ENCODE measurements around the gene HYOU1.
"Not testable (repeated sequence)": the region's sequence is repeated elsewhere in the genome, so short reads cannot be mapped to it uniquely, and the experiment has no call there.

Gene HYOU1

GRCh38 chr11:119044708-119045107 lies 12.3 kb downstream of the HYOU1 start:
- DNase-seq (ENCODE audit: extremely low read depth in 1 of 2, low read depth in 1 of 2), result no peak

DNA sequence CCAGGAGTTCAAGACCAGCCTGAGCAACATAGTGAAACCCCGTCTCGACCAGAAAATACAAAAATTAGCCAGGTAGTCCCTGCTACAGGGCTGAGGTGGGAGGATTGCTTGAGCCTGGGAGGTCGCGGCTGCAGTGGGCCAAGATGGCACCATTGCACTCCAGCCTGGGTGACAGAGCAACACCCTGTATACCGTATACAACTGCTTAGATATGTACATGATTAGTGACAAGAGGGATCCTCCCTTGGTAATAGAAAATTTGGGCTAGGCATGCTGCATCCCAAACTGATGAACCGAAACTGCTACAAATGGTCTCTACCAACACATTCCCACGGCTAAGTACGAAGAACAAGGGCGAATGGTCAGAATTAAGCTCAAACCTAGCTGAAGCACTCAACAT lies 14.1 kb downstream of the HYOU1 start:
- no peak for DNase-seq (ENCODE audit: extremely low read depth in 1 of 2, low read depth in 1 of 2)

- no peak for DNase-seq (ENCODE audit: extremely low read depth in 1 of 2, low read depth in 1 of 2)
Measured at GRCh38 chr11:119041821-119042514, 15.0 kb downstream of the HYOU1 start.

DNA sequence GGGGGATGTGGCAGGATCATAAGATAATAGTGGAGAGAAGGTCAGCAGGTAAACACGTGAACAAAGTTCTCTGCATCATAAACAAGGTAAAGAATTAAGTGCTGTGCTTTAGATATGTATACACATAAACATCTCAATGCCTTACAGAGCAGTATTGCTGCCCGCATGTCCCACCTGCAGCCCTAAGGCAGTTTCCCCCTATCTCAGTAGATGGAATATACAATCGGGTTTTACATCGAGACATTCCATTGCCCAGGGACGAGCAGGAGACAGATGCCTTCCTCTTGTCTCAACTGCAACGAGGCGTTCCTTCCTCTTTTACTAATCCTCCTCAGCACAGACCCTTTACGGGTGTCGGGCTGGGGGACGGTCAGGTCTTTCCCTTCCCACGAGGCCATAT lies 17.5 kb downstream of the HYOU1 start:
- not testable (repeated sequence) for DNase-seq (ENCODE audit: extremely low read depth in 1 of 2, low read depth in 1 of 2)

DNA sequence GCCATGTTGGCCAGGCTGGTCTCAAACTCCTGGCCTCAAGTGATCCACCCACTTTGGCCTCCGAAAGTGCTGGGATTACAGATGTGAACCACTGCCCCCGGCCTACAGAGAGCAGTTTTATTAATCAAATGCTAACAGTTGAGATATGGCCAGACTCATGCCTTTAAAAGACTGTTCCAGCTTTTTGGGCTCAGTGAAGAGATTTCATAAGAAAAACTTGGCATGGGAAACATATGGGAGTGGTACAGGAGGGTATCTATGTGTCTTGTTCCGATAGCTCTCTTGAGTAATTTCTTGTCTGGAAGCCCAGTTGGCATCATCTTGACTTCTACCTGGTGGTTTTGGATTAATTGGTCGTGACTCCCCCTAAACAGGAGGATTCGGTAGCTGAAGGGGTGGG lies 18.1 kb downstream of the HYOU1 start:
- no peak for DNase-seq (ENCODE audit: extremely low read depth in 1 of 2, low read depth in 1 of 2)

DNA sequence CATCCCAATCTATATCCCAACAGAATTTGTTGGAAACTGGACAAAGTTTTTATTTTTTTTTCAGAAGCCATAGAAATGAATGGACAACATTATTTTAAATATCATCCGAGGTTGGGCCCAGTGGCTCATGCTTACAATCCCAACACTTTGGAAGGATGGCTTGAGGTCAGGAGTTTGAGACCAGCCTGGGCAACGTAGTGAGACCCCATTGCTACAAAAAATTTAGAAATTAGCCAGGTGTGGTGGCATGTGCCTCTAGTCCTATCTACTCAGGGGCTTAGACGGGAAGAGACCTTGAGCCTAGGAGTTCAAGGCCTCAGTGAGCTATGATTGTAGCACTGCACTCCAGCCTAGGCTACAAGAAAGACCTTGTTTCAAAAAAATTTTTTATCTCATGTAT lies 22.2 kb downstream of the HYOU1 start:
- DNase-seq (ENCODE audit: extremely low read depth in 1 of 2, low read depth in 1 of 2), result no peak

DNA sequence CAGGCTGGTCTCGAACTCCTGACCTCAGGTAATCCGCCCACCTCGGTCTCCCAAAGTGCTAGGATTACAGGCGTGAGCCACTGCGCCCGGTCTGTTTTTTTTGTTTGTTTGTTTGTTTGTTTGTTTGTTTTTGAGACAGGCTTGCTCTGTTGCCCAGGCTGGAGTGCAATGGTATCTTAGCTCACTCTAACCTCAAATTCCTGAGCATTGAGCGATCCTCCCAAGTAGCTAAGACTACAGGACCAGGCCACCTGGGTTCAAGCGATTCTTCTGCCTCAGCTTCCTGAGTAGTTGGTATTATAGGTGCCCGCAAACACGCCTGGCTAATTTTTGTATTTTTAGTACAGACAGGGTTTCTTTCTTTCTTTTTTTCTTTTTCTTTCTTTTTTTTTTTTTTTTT lies 23.6 kb downstream of the HYOU1 start:
- DNase-seq (ENCODE audit: extremely low read depth in 1 of 2, low read depth in 1 of 2), result not testable (repeated sequence)

- DNase-seq (ENCODE audit: extremely low read depth in 1 of 2, low read depth in 1 of 2), result no peak
Measured at GRCh38 chr11:119031912-119032280, 25.1 kb downstream of the HYOU1 start.

- peak; percentile 98 for DNase-seq (ENCODE audit: extremely low read depth in 1 of 2, low read depth in 1 of 2)
Measured at GRCh38 chr11:119030329-119031047, 26.5 kb downstream of the HYOU1 start, which contains the start of gene SLC37A4. Gene SLC37A4, minus strand, starts transcription at chr11:119030877.

DNA sequence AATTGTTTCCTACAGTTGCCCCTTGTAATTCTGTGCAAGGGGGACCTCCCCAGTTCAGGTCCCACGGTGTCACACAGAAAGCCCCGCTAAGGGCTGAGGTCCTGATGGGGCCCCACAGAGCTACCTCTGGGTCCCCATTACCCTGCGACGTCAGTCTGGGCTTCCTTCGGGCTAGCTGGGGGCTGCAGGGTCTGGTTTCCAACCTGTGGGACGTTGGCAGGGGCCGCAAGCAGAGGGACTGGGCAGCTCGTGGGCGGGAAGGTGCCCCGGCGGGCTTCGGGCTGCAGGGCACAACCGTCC lies 27.0 kb downstream of the HYOU1 start:
- DNase-seq (ENCODE audit: extremely low read depth in 1 of 2, low read depth in 1 of 2), result no peak

DNA sequence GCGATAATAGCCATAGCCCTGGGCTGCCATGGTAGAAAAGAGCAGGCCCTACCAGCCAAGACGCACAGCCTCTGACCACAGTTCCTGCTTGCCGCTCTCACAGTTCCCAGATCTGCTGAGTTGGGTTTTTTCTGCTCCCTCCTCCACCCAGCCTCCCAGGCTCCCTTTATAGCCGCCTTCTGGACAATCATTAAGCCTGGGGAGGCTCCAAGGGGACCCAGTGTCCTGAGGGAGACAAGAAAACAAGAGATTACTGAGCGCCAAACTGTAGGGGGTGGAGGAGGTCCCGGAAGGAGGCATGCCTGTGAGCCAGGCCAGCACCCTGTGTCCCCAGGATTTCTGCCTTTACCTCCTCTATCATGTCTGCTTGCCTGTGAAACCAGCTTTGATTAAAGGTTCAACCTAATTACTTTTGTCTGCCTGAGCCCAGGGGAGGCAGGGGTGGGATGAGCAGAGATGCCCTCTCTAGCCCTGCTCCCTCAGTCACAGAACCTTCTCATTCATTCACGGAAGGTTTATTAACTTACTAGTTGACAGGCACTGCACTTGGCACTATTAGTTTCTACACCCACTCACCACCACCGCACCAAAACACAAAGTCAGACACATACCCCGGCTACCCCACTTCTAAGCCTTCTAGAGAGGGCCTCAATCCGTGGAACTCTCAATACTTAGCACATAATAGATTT lies 27.5 kb downstream of the HYOU1 start:
- peak; percentile 9 to 16 for DNase-seq (ENCODE audit: extremely low read depth in 1 of 2, low read depth in 1 of 2)

DNA sequence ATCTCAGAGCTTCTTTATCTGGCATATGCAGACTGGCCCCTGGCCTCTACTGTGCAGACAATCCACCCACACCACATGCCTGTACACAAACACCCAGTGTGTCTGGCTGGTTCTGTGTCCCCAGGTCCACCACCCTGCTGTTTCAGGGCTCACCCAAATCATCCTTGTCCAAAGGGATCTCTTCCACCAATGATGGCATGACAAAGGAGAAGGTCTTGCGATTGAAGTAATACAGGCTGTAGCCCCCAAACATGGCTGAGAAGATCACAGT lies 28.0 kb downstream of the HYOU1 start:
- DNase-seq (ENCODE audit: extremely low read depth in 1 of 2, low read depth in 1 of 2), result no peak

DNA sequence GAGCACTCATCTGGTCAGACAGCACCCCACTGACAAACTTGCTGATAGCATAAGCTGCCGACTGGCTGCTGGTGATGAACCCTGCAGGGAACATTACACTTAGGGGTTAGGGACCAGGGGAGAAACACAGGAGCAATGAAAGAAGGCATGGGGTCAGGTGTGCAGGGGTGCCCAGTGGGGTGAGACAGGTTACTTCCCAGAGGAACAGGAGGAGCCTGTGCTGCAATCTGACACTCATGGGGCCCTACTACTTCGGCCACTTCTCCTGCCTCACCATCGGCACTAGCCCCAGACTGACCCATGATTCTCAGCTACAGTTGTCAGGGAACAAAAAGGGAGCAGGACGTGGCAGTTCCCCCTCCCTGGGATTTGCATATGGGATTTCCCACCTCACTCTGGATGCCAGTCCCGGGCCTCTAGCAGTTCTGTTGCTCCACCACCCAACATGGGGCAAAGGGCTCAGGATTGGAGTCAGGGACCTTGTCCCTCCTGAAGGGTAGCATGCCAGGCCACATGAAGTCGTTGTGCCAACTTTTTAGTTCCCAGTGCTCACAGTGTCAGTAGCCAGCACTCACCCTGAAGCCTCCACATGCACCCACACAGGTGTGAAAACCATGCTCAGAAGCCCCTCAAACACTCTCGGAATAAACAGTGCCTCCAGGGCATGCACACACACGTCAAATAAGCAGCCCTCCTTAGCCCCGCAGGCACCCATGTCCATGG lies 28.5 kb downstream of the HYOU1 start:
- DNase-seq (ENCODE audit: extremely low read depth in 1 of 2, low read depth in 1 of 2), result no peak

DNA sequence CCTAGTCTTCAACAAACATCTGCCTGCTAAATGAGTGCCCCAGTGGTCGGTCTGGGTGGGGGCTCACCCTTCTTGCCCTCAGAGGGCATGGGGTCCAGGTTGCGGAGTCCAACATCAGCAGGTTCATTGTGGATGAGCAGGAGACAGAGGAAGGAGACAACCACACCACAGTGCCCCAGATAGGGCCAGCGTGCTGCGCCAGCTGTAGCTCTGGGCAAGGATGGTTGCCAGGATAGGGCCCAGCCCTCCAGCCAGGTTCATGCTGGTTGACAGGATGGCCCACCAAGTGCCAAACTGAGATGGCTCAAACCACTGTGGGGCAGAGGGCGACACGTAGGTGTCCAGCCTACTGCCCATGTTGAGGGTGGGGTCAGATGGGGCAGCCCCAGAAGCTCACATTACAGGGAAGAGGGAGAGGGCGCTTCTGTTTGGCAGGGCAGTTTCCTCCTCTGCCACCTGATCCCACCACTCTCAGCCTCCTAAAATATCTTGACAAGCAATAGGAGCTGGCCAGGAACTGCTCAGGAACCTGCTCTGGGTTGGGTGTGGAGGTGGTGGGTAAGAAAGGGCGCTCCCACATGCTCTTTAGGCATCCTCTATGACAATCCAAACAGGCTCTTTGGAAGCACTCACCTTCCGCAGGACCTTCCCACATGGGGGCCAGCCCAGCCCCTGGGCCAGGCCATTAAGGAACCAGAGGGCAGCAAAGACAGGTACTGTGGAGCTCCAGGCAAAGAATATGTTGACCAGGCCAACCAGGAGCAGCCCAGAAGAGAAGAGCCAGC lies 29.3 kb downstream of the HYOU1 start:
- DNase-seq (ENCODE audit: extremely low read depth in 1 of 2, low read depth in 1 of 2), result no peak

DNA sequence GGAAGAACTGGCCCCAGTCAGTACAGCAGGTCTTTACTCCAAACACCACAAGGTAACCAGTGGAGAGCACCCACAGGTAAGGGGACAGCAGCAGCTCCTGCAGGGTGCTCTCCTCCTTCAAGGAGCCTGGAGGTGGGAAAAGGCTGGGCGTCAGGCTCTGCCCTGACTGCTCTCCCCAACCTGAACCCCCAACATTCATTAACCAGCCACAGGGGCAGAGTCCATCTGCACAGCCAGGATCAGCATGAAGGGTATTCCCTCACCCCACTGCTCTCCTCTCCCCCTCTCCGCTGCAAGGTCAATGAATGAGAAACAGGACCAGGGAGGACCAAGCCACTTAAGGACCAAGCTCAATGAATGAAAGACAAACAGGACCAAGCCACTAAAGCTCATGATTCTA lies 30.0 kb downstream of the HYOU1 start:
- no peak for DNase-seq (ENCODE audit: extremely low read depth in 1 of 2, low read depth in 1 of 2)

- no peak for DNase-seq (ENCODE audit: extremely low read depth in 1 of 2, low read depth in 1 of 2)
Measured at GRCh38 chr11:119025978-119026766, 30.8 kb downstream of the HYOU1 start.

DNA sequence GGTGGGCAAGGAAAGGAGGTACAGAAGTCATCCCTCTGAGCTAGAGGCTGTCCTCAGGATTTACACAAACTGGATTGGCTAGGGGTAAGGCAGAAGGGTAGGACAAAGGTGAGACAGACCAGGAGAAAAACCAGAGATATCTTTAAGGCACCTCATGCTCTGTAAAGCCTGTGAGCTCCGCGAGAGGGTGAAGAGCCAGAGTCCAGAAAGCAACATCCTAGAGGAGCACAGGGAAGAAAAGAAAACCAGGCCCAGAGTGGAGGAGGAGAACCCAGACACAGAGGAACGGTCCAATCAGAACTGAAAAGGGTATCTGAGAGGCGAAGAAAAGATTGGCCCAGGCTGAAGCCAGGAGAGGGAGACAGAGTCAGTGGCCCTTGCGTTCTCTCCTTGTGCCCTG lies 31.5 kb downstream of the HYOU1 start:
- no peak for DNase-seq (ENCODE audit: extremely low read depth in 1 of 2, low read depth in 1 of 2)

DNA sequence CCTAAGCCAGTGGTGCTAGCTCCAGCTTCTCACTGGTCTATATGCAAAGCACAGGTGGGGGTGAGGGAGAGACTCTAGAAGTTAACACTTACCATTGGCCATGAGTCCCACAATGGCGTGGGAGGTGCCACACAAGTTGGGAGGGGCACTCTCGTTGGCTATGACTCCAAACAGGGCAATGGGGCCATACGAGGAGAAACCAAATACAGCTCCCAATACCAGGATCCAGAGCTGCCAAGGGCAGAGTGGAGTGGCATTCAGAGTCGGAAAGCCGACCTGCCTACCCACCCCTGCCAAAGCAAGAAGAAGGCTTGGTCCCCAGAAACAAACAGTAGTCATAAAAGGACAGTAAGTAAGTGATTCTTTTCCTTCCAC lies 31.9 kb downstream of the HYOU1 start:
- DNase-seq (ENCODE audit: extremely low read depth in 1 of 2, low read depth in 1 of 2), result no peak

GRCh38 chr11:119024430-119025098 lies 32.4 kb downstream of the HYOU1 start:
- no peak for DNase-seq (ENCODE audit: extremely low read depth in 1 of 2, low read depth in 1 of 2)

- DNase-seq (ENCODE audit: extremely low read depth in 1 of 2, low read depth in 1 of 2), result no peak
Measured at GRCh38 chr11:119023741-119024140, 33.3 kb downstream of the HYOU1 start.

All from stimulated activated CD8-positive, alpha-beta memory T cell treated with anti-CD3 and anti-CD28 coated beads, Interleukin-7, amount 100 ng/mL, for 48 hours (primary cell).